Measurements from ENCODE around the gene MBLAC1.
"Not testable (repeated sequence)": the region's sequence is repeated elsewhere in the genome, so short reads cannot be mapped to it uniquely, and the experiment has no call there.

GRCh38 chr7:100146350-100146749, 19.6 kb downstream of the MBLAC1 start:
- TF ChIP-seq CTCF, EP300 (IDR thresholded peaks at IDR 0.05): not testable (repeated sequence)
